Head of caudate nucleus (tissue), 42 donors: Measurements from ENCODE around the gene TMPRSS11D.

Experiments used
- DNase-seq, 42 donors: peaks; one replicate each; pipeline versions ENCODE4 v3.0.0 to v3.0.0-alpha.2; 2020 to 2021; ENCODE audit warnings: mixed read lengths in 7 of 42
- intact Hi-C: fragments of 100-400 bp; cut with DNase I; formaldehyde crosslinking; loops from one replicate; pipeline ENCODE4 v1.15.0; 2022

TMPRSS11D gene, protein sequence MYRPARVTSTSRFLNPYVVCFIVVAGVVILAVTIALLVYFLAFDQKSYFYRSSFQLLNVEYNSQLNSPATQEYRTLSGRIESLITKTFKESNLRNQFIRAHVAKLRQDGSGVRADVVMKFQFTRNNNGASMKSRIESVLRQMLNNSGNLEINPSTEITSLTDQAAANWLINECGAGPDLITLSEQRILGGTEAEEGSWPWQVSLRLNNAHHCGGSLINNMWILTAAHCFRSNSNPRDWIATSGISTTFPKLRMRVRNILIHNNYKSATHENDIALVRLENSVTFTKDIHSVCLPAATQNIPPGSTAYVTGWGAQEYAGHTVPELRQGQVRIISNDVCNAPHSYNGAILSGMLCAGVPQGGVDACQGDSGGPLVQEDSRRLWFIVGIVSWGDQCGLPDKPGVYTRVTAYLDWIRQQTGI

DNA sequence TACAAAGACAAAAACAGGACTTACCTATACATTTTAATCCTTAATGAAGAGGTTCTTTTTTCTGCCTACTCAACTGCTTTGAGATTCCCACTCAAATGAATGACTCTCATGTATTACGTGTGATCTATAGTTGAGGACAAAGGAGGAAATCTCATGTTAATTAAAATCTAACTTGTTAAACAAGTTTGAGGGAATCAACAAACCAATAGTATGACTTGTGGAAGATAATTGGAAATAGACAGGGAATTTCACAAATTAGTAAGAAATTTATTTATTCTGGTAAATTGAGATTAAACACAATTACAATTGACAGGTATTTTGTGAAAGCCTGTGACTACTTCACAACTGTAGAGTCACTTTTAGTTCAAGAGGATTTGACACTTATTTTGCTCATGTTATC is at the start of gene TMPRSS11D:
TSS of gene TMPRSS11D (minus strand) at position 101 of the 400 bp plus-strand sequence. CDS start at position 32, 69 bp downstream.
- intact Hi-C loops: no loop called here
- DNase-seq: no peak

DNA sequence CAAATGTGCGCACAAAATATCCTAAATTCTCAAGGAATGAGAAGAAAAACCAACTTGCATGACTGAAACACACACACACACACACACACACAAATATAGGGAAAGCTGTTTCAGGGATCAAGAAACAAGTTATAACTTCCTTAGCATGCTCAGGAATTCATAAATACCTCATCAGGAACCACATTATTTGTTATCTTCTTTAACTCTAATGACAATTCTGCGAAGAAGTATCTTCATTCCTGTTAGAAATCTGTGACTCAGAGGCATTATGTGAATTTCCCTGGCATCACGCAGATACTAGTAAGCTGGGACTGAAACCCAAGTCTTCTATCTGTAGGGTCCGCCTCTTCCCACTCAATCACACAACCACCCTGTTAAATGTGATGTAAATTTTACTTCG is 49.2 kb upstream of the TMPRSS11D start:
- intact Hi-C loops: no loop called here
- no peak for DNase-seq

DNA sequence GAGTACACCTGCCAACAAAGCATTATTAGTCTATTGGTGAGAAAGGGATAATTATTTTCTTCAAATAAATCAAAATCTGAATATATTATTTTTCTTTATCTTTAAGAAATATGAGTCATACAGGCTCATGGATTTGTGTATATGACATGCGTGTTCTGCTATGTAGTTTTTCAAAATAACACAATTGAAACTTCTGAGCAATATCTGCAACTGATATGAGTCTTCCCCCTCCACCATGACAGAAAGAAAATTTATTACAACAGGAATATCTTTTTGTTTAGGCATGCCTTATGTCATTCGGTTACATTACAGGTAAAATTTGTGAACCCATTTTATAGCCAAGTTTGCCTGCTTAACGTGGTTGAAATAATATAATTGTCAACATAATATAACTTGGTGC is 47.5 kb upstream of the TMPRSS11D start:
- no peak for DNase-seq
- intact Hi-C loops: no loop called here

DNA sequence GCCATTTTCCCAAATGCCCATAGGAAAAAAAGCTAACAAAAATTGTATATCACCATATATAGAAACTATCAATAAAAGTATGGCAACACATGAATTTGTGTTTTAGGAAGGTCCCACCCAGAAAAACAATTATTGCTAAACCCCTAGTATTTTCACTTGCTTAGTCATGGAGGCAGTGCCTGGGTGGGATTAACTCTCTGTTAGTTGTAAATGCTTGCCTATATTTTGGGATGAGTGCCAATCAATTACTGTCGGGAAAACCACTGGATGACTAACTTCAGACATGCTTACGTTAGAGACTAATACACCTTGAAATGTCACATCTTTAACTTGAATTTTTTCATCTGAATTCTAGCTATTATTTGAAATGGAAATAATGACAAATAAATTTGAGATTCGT is 45.6 kb upstream of the TMPRSS11D start:
- intact Hi-C loops: no loop called here
- no peak for DNase-seq

DNA sequence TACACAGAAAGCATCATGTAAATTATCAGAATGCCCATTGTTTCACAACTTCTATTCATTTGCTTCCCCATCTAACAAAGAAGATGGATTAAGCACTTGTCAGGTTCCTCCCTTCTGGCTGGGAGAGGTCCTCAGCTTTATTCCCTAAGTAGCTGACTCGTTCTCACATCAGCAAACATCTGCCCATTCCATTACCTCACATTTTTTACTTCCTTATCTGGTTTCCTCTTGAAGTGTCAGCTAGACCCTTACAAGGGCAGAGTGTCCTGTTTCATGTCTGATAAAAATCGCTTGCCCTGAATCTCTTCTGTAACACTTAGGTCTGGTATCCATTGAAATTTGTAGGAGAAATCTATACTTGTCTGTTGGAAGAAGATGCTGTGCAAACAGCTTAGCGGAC is 44.7 kb upstream of the TMPRSS11D start:
- no peak for DNase-seq

DNA sequence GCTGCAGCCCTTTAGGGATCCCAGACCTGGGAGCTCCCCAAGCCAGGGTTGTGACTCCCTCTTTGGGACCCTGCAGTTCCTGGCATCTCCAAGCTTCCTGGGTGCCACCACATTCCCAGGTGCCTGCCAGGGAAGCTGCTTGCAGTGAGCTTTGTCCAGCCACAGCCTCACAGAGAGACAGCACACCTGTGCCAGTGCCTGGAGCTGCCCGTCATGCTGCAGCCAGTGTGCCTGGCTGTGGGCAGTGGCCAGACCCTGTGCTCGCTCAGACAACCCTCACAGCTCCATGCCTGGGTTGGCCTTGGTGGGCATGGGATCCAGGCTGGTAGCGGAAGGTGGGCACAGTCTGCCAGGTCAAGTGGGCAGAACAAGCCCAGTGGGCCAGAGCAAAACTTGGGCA is 43.4 kb upstream of the TMPRSS11D start:
- no peak for DNase-seq
- intact Hi-C loops: no loop called here

More for the DNA sequence above, 44.7 kb upstream of the TMPRSS11D start:
- intact Hi-C loops: no loop called here

DNA sequence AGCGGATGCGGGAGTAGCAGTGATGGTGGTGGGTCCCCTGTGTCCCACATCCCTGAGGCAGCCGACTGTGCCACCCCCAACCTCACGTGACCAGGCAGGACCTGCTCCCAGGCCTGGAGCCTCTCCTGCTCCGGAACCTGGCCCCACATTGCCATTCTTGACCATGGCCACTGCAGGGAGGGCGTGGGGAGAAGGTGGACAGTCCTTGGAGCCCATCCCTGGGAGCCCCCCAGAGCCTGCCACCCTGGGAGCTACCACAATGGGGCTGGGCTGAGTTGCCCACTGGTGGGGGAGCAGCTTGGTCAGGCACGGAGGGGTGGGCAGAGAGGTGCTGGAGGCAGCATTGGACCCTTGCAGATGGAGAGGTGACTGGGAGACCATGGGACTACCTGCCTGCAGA is 42.7 kb upstream of the TMPRSS11D start:
- DNase-seq: no peak
- intact Hi-C loops: no loop called here

DNA sequence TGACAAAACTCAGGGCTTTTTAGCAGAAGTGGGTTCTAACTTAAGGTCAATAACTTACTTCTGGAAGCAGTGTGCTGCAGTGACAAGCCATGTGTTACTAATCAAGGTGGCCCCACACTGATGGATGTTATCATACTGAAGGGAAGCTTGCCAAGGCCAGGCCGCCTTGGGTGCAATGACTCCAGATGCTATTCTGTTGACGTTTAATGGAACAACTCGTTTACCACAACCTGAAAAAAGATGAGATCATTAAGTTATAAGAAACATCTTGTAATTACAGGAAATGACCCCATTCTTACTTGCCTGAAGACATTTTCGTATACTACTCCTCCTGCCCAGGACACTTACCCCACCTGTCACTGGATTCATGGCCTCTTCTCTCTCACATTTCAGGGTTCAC is 38.9 kb upstream of the TMPRSS11D start:
- DNase-seq: no peak
- intact Hi-C loops: no loop called here

DNA sequence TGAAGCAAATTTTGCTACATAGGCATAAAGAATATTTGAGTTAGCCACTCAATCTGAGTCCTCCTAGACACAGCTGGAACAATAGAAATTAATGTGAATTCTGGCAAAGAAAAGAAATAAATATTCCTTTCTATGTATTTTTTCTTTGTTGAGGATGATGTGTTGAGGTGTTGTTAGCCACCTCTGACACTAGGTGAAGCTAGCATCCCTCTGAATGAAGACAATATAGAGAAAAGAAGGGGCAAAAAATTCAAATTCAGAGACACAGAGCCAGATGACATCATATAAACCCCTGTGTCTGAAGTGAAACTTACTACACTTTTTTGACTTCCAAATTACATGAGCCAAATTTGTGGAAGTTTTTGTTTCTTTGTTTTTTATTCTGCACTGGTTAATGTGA is 34.6 kb upstream of the TMPRSS11D start:
- DNase-seq: no peak
- intact Hi-C loops: no loop called here

DNA sequence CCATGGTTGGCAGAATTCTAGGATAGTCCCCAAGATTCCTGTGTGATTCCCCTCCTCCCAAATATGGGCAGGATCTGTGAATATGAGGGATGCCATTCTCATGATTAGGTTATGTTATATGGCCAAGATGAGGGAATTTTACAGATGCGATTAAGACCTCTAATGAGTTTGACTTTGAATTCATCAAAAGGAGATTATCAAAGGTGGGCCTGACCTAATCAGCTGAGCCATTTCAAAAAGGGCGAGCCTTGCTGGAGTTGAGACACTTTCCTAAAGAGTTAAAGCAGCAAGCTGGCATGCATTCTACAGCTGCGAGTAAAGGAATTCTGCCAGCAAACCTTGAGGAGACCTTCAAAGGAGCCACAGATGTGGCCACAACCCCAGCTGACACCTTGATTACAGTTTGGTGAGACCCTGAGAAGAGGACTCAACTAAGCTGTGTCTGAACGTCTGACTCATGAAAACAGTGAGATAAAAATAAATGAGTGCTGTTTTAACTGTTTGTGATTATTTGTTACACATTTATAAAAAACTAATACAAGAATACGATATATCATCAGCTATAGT is 31.7 kb upstream of the TMPRSS11D start:
- no peak for DNase-seq
- intact Hi-C loops: no loop called here

DNA sequence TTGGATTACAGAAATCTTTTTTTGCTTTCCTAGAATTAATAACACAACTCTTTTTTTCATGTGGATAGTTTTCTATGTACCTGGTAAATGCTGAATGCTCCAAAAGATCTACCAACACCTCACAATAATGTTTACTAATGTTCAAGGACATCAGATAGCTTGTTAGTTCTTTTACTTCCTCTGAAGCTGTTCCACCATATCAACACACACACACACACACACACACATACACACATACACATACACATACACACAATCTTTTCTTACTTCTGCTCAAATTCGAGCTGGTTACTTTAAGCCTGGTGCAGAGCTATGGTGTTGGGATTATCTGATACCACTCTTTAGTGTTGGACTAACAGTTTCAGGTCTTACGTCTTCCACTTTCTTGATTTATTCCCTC is 28.3 kb upstream of the TMPRSS11D start:
- intact Hi-C loops: no loop called here
- DNase-seq: no peak

DNA sequence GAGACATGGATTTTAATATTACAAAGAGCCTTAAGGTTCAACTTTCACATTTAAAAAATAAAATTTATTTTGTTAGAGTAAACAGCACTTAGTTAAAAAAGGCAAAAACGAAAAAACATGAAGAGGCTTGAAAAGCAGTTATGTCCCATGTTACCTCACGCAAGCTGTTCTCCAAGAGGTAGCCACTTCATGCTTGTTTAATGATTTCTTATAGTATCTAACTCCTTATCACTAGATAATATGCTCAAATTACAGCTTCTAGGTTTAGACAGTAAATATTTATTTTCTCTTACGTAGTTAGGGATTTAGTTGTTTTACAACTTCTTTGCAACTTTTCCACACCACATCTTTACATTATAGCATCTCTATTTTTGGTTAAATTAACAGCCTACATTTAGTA is 27.8 kb upstream of the TMPRSS11D start:
- no peak for DNase-seq
- intact Hi-C loops: no loop called here

DNA sequence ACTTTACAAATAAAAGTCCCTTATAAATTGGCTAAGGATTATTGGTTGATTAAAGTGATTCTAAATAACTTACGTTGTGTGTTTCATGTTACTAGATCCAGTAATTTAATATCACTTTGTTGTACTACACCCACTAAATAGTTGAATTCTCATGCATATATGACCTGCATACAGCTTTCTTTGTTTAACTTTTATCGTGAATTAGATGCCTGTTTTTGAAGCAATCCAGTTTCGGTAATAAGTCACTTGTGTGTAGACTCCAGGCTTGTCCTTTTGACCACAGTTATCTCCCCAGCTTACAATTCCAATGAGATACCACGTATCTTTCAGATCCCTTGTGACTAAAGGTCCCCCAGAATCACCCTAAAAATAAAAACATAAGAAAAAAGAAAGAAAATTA is 27.3 kb upstream of the TMPRSS11D start:
- intact Hi-C loops: no loop called here

DNA sequence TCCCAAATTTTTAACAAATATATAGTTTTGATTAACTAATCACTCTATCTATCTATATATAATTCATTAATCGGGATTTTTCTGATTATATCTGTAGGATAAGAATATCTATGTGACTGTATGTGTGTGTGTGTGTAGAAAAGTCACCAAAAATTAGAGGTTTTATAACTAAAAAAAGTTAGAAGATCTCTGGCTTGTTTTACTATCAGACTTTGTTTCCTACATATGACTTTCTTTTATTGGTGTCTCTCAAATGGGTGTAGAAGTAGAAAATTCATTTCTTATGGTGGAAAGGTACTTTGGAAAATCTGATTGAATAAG is 26.7 kb upstream of the TMPRSS11D start:
- no peak for DNase-seq
- intact Hi-C loops: no loop called here

More for the DNA sequence above, 27.3 kb upstream of the TMPRSS11D start:
- DNase-seq: no peak

DNA sequence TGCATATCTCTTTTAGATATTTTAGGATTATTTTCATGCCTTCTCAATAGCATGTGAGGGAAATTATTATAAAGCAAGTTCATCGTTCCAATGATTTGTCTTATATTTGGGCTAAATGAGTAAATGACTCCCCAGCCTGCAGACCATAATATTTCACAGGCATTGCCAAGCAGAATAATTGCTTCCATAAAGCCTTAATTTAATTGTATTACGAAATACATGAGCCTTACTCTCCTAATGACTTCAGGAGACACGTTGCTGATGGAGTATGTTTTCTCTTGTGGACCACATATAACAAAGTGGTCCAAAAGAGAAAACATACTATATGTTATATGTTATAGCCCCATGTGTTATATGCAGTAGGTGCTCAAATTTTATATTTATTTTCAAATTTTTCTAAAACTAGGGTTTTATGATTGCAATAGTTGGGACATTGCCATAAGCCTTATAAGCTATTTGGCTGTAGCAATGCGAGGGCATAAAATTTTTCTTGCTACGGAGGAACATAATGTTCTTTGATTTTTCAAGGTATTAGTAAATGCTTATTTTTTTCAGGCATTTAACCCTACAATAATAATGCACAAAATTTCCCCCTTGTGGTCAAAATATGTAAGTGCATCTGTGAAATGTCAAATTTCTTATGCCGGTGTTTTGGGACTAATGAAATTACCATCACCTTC is 26.2 kb upstream of the TMPRSS11D start:
- DNase-seq: no peak
- intact Hi-C loops: no loop called here

DNA sequence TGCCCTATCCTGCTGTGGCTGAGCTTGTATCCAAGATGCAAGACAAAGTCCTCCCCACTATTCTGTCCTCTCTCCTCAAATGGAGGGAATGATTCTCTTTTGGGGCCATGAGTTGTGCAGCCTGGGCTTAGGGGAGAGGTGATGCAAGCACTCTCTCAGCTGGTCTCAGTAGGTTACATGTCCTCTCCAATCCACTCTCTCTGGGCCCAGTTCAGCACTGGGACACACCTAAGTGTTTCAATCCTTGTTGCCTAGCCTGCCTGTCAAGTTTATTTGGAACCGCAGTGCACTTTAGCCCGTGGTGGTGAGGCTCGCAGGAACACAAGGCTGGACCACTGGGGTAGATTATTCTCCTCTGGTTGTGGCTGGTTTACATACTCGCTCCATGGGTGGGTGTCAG is 23.8 kb upstream of the TMPRSS11D start:
- intact Hi-C loops: no loop called here
- DNase-seq: no peak

DNA sequence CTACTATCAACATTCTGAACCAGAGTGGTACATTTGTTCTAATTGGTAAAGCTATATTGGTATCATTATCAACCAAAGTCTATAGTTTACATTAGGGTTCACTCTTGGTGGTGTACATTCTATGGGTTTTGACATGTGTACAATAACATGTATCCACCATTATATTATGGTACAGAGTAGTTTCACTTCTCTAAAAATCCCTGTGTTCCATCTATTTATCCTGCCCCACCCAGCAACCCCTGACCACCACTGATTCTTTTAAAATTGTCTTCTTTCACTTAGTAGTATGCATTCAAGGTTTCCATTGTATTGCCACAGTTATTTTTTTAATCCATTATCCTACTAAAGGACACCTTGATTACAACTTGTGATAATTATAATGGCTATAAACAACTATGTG is 15.3 kb upstream of the TMPRSS11D start:
- intact Hi-C loops: no loop called here
- DNase-seq: no peak

DNA sequence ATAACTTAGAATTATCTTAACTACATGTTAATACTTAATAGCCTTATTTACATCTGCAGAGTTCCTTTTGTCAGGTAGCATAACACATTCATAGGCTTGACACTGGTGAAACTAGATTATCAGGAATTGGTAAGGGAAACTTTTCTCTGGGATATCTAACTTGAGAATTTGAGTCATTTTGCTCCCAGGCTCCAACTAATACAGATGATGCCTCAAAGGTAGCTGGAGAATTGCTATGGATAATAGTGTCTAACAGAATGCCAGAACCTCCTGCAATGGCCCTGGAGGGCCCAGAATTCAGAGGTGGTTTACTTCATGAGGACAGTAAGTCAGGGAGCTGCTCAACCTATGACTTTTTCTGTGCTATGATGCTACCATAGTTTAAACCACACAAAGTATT is 13.9 kb upstream of the TMPRSS11D start:
- intact Hi-C loops: no loop called here

DNA sequence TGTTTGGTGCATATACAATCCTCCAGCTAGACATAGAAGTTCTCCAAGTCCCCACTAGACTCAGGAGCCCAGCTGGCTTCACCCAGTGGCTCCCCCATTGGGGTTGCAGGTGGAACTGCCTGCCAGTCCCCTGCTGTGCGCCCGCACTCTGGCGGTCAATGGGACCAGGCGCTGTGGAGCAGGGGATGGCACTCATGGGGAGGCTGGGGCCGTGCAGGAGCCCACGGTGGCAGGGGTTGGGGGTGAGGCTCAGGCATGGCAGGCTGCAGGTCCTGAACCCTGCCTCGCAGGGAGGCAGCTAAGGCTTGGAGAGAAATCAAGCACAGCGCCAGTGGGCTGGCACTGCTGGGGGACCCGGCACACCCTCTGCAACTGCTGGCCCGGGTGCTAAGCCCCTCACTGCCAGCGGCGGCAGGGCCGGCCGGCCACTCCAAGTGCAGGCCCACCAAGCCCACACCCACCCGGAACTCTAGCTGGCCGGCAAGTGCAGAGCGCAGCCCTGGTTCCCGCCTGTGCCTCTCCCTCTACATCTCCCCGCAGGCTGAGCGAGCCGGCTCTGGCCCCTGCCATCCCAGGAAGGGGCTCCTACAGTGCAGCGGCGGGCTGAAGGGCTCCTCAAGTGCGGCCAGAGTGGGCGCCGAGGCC is 12.7 kb upstream of the TMPRSS11D start:
- DNase-seq: no peak
- intact Hi-C loops: no loop called here

More for the DNA sequence above, 13.9 kb upstream of the TMPRSS11D start:
- no peak for DNase-seq

DNA sequence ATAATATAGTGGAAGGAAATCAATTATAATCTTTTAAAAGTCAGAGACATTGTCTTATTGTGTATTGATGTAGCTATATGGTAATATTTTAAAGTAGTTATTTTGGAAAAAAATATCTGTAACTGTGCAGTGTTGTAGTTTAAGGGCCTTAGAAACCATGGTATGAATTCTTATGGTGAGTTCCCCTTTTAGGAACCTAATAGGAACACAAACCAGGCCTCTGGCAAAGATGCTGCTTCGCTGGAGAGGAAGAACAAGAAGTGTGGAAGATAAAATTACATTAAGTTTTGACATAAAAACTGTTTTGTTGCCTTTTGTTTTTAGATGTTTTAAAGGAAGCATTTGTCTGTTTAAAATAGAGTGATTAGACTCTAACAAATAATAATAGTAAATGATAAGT is 10.9 kb upstream of the TMPRSS11D start:
- intact Hi-C loops: no loop called here

More for the DNA sequence above, 10.9 kb upstream of the TMPRSS11D start:
- no peak for DNase-seq
